ENCODE measurements around the gene SLC9C2.
"Not testable (repeated sequence)": the region's sequence is repeated elsewhere in the genome, so short reads cannot be mapped to it uniquely, and the experiment has no call there.

Gene SLC9C2

GRCh38 chr1:173581383-173582079 is 21.3 kb downstream of the SLC9C2 start:
- DNase-seq (ENCODE audit: low read depth), result no peak

- DNase-seq (ENCODE audit: low read depth), result no peak
These were observed 22.2 kb downstream of the SLC9C2 start for GRCh38 chr1:173580658-173581057.

- no peak for DNase-seq (ENCODE audit: low read depth)
These were observed 22.8 kb downstream of the SLC9C2 start for GRCh38 chr1:173580071-173580470.

GRCh38 chr1:173573596-173573995 is 29.3 kb downstream of the SLC9C2 start:
- DNase-seq (ENCODE audit: low read depth), result no peak

GRCh38 chr1:173572201-173572873 is 30.5 kb downstream of the SLC9C2 start:
- DNase-seq (ENCODE audit: low read depth), result no peak

GRCh38 chr1:173570370-173571007 is 32.4 kb downstream of the SLC9C2 start:
- no peak for DNase-seq (ENCODE audit: low read depth)

- no peak for DNase-seq (ENCODE audit: low read depth)
These were observed 34.4 kb downstream of the SLC9C2 start for GRCh38 chr1:173568483-173568882.

GRCh38 chr1:173563846-173564245 is 39.0 kb downstream of the SLC9C2 start:
- DNase-seq (ENCODE audit: low read depth), result not testable (repeated sequence)

- DNase-seq (ENCODE audit: low read depth), result no peak
These were observed 40.1 kb downstream of the SLC9C2 start for GRCh38 chr1:173562813-173563212.

GRCh38 chr1:173561263-173561662 is 41.6 kb downstream of the SLC9C2 start:
- DNase-seq (ENCODE audit: low read depth), result no peak

- no peak for DNase-seq (ENCODE audit: low read depth)
These were observed 42.5 kb downstream of the SLC9C2 start for GRCh38 chr1:173560285-173560880.

GRCh38 chr1:173555651-173556305 is 47.1 kb downstream of the SLC9C2 start:
- no peak for DNase-seq (ENCODE audit: low read depth)

- no peak for DNase-seq (ENCODE audit: low read depth)
These were observed 48.2 kb downstream of the SLC9C2 start for GRCh38 chr1:173554541-173555250.

GRCh38 chr1:173554089-173554488 is 48.8 kb downstream of the SLC9C2 start:
- no peak for DNase-seq (ENCODE audit: low read depth)

GRCh38 chr1:173553312-173553711 is 49.6 kb downstream of the SLC9C2 start:
- no peak for DNase-seq (ENCODE audit: low read depth)

- no peak for DNase-seq (ENCODE audit: low read depth)
These were observed 51.2 kb downstream of the SLC9C2 start for GRCh38 chr1:173551699-173552098.

GRCh38 chr1:173549813-173550212 is 53.1 kb downstream of the SLC9C2 start:
- DNase-seq (ENCODE audit: low read depth), result no peak

GRCh38 chr1:173545688-173546087 is 57.2 kb downstream of the SLC9C2 start:
- DNase-seq (ENCODE audit: low read depth), result no peak

GRCh38 chr1:173536223-173536622 is 66.6 kb downstream of the SLC9C2 start:
- no peak for DNase-seq (ENCODE audit: low read depth)

GRCh38 chr1:173532237-173532636 is 70.6 kb downstream of the SLC9C2 start:
- no peak for DNase-seq (ENCODE audit: low read depth)

GRCh38 chr1:173530795-173531693 is 71.8 kb downstream of the SLC9C2 start:
- DNase-seq (ENCODE audit: low read depth), result no peak
